Liver (tissue), 9 donors: ENCODE results near the gene SERPINE2. TPM values are rescaled to one million over a fixed set of nuclear protein-coding genes. Genes with fewer than 3 reads are reported as not detected.

Source experiments
- DNase-seq: peaks from one replicate; pipeline ENCODE4 v3.0.0-alpha.2; 2017; ENCODE audit warnings: low spot score
- H3K27ac ChIP-seq, 2 donors: one replicate each; pipeline ENCODE4 v1.7.0; 2013; ENCODE audit warnings: inconsistent platforms in 2 of 2, low read length in 2 of 2, control low read depth in 1 of 2, low read depth in 1 of 2, mild to moderate bottlenecking in 1 of 2
- H3K27me3 ChIP-seq, 4 donors: one replicate each; pipeline versions ENCODE4 v1.6.1 to v1.7.0; 2013; ENCODE audit warnings: low read length in 3 of 4, inconsistent platforms in 1 of 4, mild to moderate bottlenecking in 1 of 4, moderate library complexity in 1 of 4; ENCODE audit not compliant: control insufficient read depth in 4 of 4, insufficient read depth in 4 of 4
- H3K36me3 ChIP-seq, 4 donors: one replicate each; pipeline versions ENCODE4 v1.6.1 to v1.7.0; 2013; ENCODE audit warnings: low read length in 3 of 4, mild to moderate bottlenecking in 3 of 4, low read depth in 1 of 4, moderate library complexity in 1 of 4; ENCODE audit not compliant: control insufficient read depth in 4 of 4, insufficient read depth in 3 of 4
- H3K4me1 ChIP-seq, 4 donors: one replicate each; pipeline versions ENCODE4 v1.6.1 to v1.7.0; 2013; ENCODE audit warnings: low read length in 3 of 4, mild to moderate bottlenecking in 3 of 4, moderate library complexity in 1 of 4; ENCODE audit not compliant: control insufficient read depth in 4 of 4, insufficient read depth in 4 of 4
- H3K4me3 ChIP-seq, 3 donors: one replicate each; pipeline versions ENCODE4 v1.6.1 to v1.7.0; 2013; ENCODE audit warnings: low read length in 3 of 3, control low read depth in 1 of 3, low read depth in 1 of 3, mild to moderate bottlenecking in 1 of 3
- H3K9ac ChIP-seq, 2 donors: one replicate each; pipeline ENCODE4 v1.7.0; 2013; ENCODE audit warnings: low read length in 2 of 2, mild to moderate bottlenecking in 2 of 2, moderate library complexity in 2 of 2, control low read depth in 1 of 2, low read depth in 1 of 2
- H3K9me3 ChIP-seq, 4 donors: one replicate each; pipeline versions ENCODE4 v1.6.1 to v1.7.0; 2013; ENCODE audit warnings: low read length in 3 of 4; ENCODE audit not compliant: control insufficient read depth in 4 of 4
- EGR1 ChIP-seq, 2 donors: IDR thresholded peaks; 2 replicates each; pipeline ENCODE4 v1.6.1; 2016 to 2018; ENCODE audit warnings: antibody characterized with exemption in 2 of 2, low read depth in 2 of 2
- FOXA1 ChIP-seq: IDR thresholded peaks from 2 replicates; pipeline ENCODE4 v1.6.1; 2016; ENCODE audit warnings: antibody characterized with exemption
- FOXA2 ChIP-seq: IDR thresholded peaks from 2 replicates; pipeline ENCODE4 v1.6.1; 2016; ENCODE audit warnings: antibody characterized with exemption
- GABPA ChIP-seq, 2 donors: IDR thresholded peaks in 1 of 2; conservative IDR thresholded peaks in 1 of 2; 2 replicates each; pipeline ENCODE4 v1.6.1; 2016; ENCODE audit warnings: antibody characterized with exemption in 2 of 2, mild to moderate bottlenecking in 1 of 2, moderate library complexity in 1 of 2
- HNF4A ChIP-seq, 2 donors: conservative IDR thresholded peaks; 2 replicates each; pipeline ENCODE4 v1.6.1; 2016; ENCODE audit warnings: antibody characterized with exemption in 2 of 2, mild to moderate bottlenecking in 2 of 2
- HNF4G ChIP-seq: IDR thresholded peaks from 2 replicates; pipeline ENCODE4 v1.6.1; 2016; ENCODE audit warnings: antibody characterized with exemption
- JUND ChIP-seq, 2 donors: IDR thresholded peaks; 2 replicates each; pipeline ENCODE4 v1.6.1; 2016; ENCODE audit warnings: antibody characterized with exemption in 2 of 2
- MAX ChIP-seq: IDR thresholded peaks from 2 replicates; pipeline ENCODE4 v1.6.1; 2016; ENCODE audit warnings: antibody characterized with exemption
- NR2F2 ChIP-seq: IDR thresholded peaks from 2 replicates; pipeline ENCODE4 v1.6.1; 2016; ENCODE audit warnings: antibody characterized with exemption
- RAD21 ChIP-seq, 2 donors: IDR thresholded peaks; 2 replicates each; pipeline ENCODE4 v1.6.1; 2016; ENCODE audit warnings: antibody characterized with exemption in 2 of 2, mild to moderate bottlenecking in 2 of 2
- RXRA ChIP-seq, 2 donors: IDR thresholded peaks; 2 replicates each; pipeline ENCODE4 v1.6.1; 2017 to 2018; ENCODE audit warnings: antibody characterized with exemption in 2 of 2, mild to moderate bottlenecking in 1 of 2
- SP1 ChIP-seq: IDR thresholded peaks from 2 replicates; pipeline ENCODE4 v1.6.1; 2018; ENCODE audit warnings: antibody characterized with exemption, mild to moderate bottlenecking
- TAF1 ChIP-seq: conservative IDR thresholded peaks from 2 replicates; pipeline ENCODE4 v1.6.1; 2016; ENCODE audit warnings: antibody characterized with exemption, mild to moderate bottlenecking
- YY1 ChIP-seq: IDR thresholded peaks from 2 replicates; pipeline ENCODE4 v1.6.1; 2016; ENCODE audit warnings: antibody characterized with exemption, mild to moderate bottlenecking
- WGBS: extraction: QIAGEN DNeasy Blood & Tissue Kit; methylation state at CpG from one replicate; pipeline ENCODE4 v1.1.7; 2013; 5-methylcytosine and 5-hydroxymethylcytosine counted together
- polyA plus RNA-seq, 2 donors: library from polyadenylated mRNA; stranded (reverse) in 1 of 2; unstranded in 1 of 2; fragments of 200-250 nt in 1 of 2; fragments of >200 nt in 1 of 2; fragmentation: Nextera tagmentation in 1 of 2; extraction: Ambion mirVana in 1 of 2; gene quantifications; one replicate each; pipeline versions ENCODE4 v1.2.1 to v1.2.3, GENCODE V29; 2013 to 2015
- total RNA-seq, 2 donors: library from RNA; depleted of rRNA; stranded (reverse); fragments of >200 nt; gene quantifications; one replicate each; pipeline ENCODE4 v1.2.3, GENCODE V29; 2014
- TF ChIP-seq, protein P1 (sequence below): IDR thresholded peaks from 2 replicates; pipeline ENCODE4 v1.6.1; 2016; ENCODE audit warnings: antibody characterized with exemption
- TF ChIP-seq, protein P2 (sequence below): fragments of 150-350 bp; IDR thresholded peaks from 2 replicates; pipeline ENCODE4 v1.5.1; 2017; ENCODE audit warnings: improper control_type of control experiment, low read depth, low read length; ENCODE audit not compliant: missing input control
- TF ChIP-seq, protein P3 (sequence below): IDR thresholded peaks from 2 replicates; pipeline ENCODE4 v1.6.1; 2016; ENCODE audit warnings: antibody characterized with exemption, mild to moderate bottlenecking
- TF ChIP-seq, protein P4 (sequence below): IDR thresholded peaks from 2 replicates; pipeline ENCODE4 v1.6.1; 2016; ENCODE audit warnings: antibody characterized with exemption
- donor health status: healthy.
- donor health status: healthy.
- donor health status: healthy.
- donor health status: healthy.
- donor health status: healthy.

SERPINE2 gene
- total and polyA plus RNA-seq, 4 donors, result 0.92 to 4.8 (median 2.3) TPM

- H3K27ac ChIP-seq, result no peak overlapping the region
- WGBS, result 80% methylated on average over 3 of the region's 3 CpGs
- no peak for DNase-seq
- H3K9ac ChIP-seq, result no peak overlapping the region
- no peaks in the 10 kb centered on the region for H3K36me3 ChIP-seq
- H3K4me1 ChIP-seq, result peaks cover 0 to 3% (median 0%) of the 10 kb centered on the region in 4 donors
- H3K4me3 ChIP-seq, result no peak overlapping the region
- H3K27me3 ChIP-seq, result no peaks in the 10 kb centered on the region
- no peak for TF ChIP-seq MAX
- H3K9me3 ChIP-seq, result no peaks in the 10 kb centered on the region
Observed at GRCh38 chr2:223989856-223990232, 49.2 kb downstream of the SERPINE2 start.

DNA sequence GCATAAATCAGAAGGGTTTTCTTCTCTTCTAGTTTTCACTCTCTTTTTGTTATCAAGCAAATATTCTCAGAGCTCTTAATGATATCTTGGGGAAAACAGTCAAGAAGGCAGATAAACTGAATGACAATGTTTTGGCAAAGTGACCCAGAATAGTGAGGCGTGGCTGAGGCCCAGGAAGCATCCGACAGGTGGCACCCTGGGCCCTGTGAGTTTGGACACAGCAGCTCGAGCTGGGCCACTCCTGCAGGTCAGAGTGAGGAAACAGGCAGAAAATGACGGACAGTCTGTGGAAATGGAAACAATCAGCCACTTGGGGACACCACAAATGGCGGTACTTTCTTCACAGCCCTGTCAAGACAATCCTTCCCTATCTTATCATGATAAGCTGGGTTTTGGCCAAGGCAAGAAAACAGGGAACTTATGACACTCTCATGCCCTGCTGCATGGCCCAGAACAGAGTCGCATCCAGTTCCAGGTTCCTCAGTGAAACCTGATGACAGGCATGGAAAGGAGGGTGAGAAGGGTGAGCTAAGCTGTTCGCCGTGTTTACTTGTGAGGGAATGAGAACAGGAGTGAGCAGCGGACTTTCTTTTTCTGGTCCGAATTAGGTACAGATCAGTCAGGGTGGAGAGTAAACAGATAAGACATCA is 49.8 kb downstream of the SERPINE2 start:
- H3K4me3 ChIP-seq, result no peak overlapping the region
- H3K4me1 ChIP-seq, result peaks cover 0 to 3% (median 0%) of the 10 kb centered on the region in 4 donors
- no peak for DNase-seq
- WGBS, result 84% methylated on average over 10 of the region's 10 CpGs
- no peak overlapping the region for H3K9ac ChIP-seq
- no peak overlapping the region for H3K27ac ChIP-seq
- no peaks in the 10 kb centered on the region for H3K36me3 ChIP-seq
- no peaks in the 10 kb centered on the region for H3K9me3 ChIP-seq
- TF ChIP-seq FOXA2 (no peak), MAX (no peak), EGR1 (IDR thresholded peaks at IDR 0.05; ENCODE audit: low read depth in 2 of 2) (no peak), JUND (IDR thresholded peaks at IDR 0.05) (no peak), HNF4A (conservative IDR thresholded peaks at IDR 0.05) (no peak), TAF1 (no peak), FOXA1 (no peak), RXRA (IDR thresholded peaks at IDR 0.05) (no peak), RAD21 (IDR thresholded peaks at IDR 0.05) (peak in 1 of 2 donors; percentile 37), YY1 (no peak), NR2F2 (no peak), GABPA (IDR thresholded peaks at IDR 0.05 in 1 of 2, conservative IDR thresholded peaks at IDR 0.05 in 1 of 2) (no peak), HNF4G (no peak), SP1 (no peak)
- TF ChIP-seq, protein P1, sequence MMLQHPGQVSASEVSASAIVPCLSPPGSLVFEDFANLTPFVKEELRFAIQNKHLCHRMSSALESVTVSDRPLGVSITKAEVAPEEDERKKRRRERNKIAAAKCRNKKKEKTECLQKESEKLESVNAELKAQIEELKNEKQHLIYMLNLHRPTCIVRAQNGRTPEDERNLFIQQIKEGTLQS, result no peak
- TF ChIP-seq, protein P2, sequence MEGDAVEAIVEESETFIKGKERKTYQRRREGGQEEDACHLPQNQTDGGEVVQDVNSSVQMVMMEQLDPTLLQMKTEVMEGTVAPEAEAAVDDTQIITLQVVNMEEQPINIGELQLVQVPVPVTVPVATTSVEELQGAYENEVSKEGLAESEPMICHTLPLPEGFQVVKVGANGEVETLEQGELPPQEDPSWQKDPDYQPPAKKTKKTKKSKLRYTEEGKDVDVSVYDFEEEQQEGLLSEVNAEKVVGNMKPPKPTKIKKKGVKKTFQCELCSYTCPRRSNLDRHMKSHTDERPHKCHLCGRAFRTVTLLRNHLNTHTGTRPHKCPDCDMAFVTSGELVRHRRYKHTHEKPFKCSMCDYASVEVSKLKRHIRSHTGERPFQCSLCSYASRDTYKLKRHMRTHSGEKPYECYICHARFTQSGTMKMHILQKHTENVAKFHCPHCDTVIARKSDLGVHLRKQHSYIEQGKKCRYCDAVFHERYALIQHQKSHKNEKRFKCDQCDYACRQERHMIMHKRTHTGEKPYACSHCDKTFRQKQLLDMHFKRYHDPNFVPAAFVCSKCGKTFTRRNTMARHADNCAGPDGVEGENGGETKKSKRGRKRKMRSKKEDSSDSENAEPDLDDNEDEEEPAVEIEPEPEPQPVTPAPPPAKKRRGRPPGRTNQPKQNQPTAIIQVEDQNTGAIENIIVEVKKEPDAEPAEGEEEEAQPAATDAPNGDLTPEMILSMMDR, result peak; percentile 8
- TF ChIP-seq, protein P3, sequence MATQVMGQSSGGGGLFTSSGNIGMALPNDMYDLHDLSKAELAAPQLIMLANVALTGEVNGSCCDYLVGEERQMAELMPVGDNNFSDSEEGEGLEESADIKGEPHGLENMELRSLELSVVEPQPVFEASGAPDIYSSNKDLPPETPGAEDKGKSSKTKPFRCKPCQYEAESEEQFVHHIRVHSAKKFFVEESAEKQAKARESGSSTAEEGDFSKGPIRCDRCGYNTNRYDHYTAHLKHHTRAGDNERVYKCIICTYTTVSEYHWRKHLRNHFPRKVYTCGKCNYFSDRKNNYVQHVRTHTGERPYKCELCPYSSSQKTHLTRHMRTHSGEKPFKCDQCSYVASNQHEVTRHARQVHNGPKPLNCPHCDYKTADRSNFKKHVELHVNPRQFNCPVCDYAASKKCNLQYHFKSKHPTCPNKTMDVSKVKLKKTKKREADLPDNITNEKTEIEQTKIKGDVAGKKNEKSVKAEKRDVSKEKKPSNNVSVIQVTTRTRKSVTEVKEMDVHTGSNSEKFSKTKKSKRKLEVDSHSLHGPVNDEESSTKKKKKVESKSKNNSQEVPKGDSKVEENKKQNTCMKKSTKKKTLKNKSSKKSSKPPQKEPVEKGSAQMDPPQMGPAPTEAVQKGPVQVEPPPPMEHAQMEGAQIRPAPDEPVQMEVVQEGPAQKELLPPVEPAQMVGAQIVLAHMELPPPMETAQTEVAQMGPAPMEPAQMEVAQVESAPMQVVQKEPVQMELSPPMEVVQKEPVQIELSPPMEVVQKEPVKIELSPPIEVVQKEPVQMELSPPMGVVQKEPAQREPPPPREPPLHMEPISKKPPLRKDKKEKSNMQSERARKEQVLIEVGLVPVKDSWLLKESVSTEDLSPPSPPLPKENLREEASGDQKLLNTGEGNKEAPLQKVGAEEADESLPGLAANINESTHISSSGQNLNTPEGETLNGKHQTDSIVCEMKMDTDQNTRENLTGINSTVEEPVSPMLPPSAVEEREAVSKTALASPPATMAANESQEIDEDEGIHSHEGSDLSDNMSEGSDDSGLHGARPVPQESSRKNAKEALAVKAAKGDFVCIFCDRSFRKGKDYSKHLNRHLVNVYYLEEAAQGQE, result no peak
- TF ChIP-seq, protein P4, sequence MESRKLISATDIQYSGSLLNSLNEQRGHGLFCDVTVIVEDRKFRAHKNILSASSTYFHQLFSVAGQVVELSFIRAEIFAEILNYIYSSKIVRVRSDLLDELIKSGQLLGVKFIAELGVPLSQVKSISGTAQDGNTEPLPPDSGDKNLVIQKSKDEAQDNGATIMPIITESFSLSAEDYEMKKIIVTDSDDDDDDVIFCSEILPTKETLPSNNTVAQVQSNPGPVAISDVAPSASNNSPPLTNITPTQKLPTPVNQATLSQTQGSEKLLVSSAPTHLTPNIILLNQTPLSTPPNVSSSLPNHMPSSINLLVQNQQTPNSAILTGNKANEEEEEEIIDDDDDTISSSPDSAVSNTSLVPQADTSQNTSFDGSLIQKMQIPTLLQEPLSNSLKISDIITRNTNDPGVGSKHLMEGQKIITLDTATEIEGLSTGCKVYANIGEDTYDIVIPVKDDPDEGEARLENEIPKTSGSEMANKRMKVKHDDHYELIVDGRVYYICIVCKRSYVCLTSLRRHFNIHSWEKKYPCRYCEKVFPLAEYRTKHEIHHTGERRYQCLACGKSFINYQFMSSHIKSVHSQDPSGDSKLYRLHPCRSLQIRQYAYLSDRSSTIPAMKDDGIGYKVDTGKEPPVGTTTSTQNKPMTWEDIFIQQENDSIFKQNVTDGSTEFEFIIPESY, result no peak
- no peaks in the 10 kb centered on the region for H3K27me3 ChIP-seq
